ENCODE measurements around the gene SHISA6.

Gene SHISA6

DNA sequence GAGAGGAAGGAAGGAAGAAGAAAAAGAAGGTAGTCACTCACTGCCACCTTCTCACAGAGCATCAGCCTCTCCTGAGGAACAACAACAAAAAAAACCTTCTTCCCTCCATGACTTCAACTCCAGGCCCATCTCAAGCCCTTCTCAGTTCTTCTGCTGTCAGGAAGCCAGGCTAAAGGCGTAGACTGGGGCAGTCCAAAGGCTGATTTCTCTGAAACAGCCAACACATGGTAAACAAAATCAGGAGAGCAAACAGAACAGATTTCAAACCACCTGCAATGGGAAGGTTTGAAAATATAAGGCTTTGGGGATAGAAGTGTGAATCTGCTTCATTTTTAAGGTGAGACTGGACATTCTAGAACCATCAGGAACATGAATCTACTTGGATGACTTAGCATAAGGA lies 200.0 kb downstream of the SHISA6 start:
- H3F3A ChIP-seq (ENCODE audit: insufficient read depth, low read length), result no peaks in the 10 kb centered on the region

DNA sequence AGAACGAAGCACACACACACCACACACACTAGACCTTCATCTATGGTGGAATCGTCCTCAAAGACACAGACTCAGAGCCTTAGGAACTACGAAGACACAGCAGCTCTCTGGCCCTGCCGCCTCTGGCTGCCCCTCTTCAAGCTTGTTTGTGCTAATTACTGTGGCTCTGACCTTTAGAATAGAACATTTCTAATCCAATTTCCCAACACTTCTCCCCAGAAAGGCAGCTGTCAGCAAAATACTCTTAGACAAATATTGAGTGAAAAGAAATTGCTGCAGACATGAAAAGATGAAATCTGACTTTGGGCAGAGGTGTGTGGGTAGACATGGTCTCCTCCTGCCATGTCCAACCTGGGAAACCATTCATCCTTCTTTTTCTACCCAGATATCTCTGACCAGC lies 205.3 kb downstream of the SHISA6 start:
- H3K4me3 ChIP-seq (ENCODE audit: low read depth, low read length, poor library complexity, severe bottlenecking), result no peak overlapping the region
- H3K27ac ChIP-seq (ENCODE audit: low read depth, low read length, poor library complexity, severe bottlenecking), result no peak overlapping the region
- H3F3A ChIP-seq (ENCODE audit: insufficient read depth, low read length), result no peaks in the 10 kb centered on the region
- H4K20me1 ChIP-seq (ENCODE audit: insufficient read depth, low read length), result no peaks in the 10 kb centered on the region
- H3K27me3 ChIP-seq (ENCODE audit: insufficient read depth, low read length), result no peaks in the 10 kb centered on the region; the same call in 1 of the 2 replicates
- H3K9me3 ChIP-seq (ENCODE audit: low read length), result no peaks in the 10 kb centered on the region
- no peaks in the 10 kb centered on the region for H3K79me2 ChIP-seq (ENCODE audit: insufficient read depth, low read length)
- H2AFZ ChIP-seq (ENCODE audit: low read length), result no peak overlapping the region
- no peaks in the 10 kb centered on the region for H3K4me1 ChIP-seq (ENCODE audit: insufficient read depth, low read length, severe bottlenecking)
- TF ChIP-seq EZH2 (IDR thresholded peaks at IDR 0.05; ENCODE audit: borderline replicate concordance, low read length), result no peak
- TF ChIP-seq, protein P1, sequence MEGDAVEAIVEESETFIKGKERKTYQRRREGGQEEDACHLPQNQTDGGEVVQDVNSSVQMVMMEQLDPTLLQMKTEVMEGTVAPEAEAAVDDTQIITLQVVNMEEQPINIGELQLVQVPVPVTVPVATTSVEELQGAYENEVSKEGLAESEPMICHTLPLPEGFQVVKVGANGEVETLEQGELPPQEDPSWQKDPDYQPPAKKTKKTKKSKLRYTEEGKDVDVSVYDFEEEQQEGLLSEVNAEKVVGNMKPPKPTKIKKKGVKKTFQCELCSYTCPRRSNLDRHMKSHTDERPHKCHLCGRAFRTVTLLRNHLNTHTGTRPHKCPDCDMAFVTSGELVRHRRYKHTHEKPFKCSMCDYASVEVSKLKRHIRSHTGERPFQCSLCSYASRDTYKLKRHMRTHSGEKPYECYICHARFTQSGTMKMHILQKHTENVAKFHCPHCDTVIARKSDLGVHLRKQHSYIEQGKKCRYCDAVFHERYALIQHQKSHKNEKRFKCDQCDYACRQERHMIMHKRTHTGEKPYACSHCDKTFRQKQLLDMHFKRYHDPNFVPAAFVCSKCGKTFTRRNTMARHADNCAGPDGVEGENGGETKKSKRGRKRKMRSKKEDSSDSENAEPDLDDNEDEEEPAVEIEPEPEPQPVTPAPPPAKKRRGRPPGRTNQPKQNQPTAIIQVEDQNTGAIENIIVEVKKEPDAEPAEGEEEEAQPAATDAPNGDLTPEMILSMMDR (IDR thresholded peaks at IDR 0.05; ENCODE audit: low read length), result no peak
- H3K9ac ChIP-seq (ENCODE audit: low read length), result no peak overlapping the region
- no peak overlapping the region for H3K4me2 ChIP-seq (ENCODE audit: low read length)
- H3K9me2 ChIP-seq (ENCODE audit: low read depth, low read length), result no peaks in the 10 kb centered on the region
- H3K36me3 ChIP-seq (ENCODE audit: insufficient read depth, low read length), result no peaks in the 10 kb centered on the region

More for the DNA sequence above, 200.0 kb downstream of the SHISA6 start:
- no peaks in the 10 kb centered on the region for H3K9me2 ChIP-seq (ENCODE audit: low read depth, low read length)
- no peaks in the 10 kb centered on the region for H3K4me1 ChIP-seq (ENCODE audit: insufficient read depth, low read length, severe bottlenecking)
- H3K4me3 ChIP-seq (ENCODE audit: low read depth, low read length, poor library complexity, severe bottlenecking), result no peak overlapping the region
- no peaks in the 10 kb centered on the region for H4K20me1 ChIP-seq (ENCODE audit: insufficient read depth, low read length)
- no peaks in the 10 kb centered on the region for H3K79me2 ChIP-seq (ENCODE audit: insufficient read depth, low read length)
- no peak overlapping the region for H2AFZ ChIP-seq (ENCODE audit: low read length)
- H3K9ac ChIP-seq (ENCODE audit: low read length), result no peak overlapping the region
- no peaks in the 10 kb centered on the region for H3K36me3 ChIP-seq (ENCODE audit: insufficient read depth, low read length)
- no peaks in the 10 kb centered on the region; the same call in 1 of the 2 replicates for H3K27me3 ChIP-seq (ENCODE audit: insufficient read depth, low read length)
- TF ChIP-seq EZH2 (IDR thresholded peaks at IDR 0.05; ENCODE audit: borderline replicate concordance, low read length), result no peak
- TF ChIP-seq, protein P1 (IDR thresholded peaks at IDR 0.05; ENCODE audit: low read length), result no peak
- H3K4me2 ChIP-seq (ENCODE audit: low read length), result no peak overlapping the region
- H3K27ac ChIP-seq (ENCODE audit: low read depth, low read length, poor library complexity, severe bottlenecking), result no peak overlapping the region
- no peaks in the 10 kb centered on the region for H3K9me3 ChIP-seq (ENCODE audit: low read length)

DNA sequence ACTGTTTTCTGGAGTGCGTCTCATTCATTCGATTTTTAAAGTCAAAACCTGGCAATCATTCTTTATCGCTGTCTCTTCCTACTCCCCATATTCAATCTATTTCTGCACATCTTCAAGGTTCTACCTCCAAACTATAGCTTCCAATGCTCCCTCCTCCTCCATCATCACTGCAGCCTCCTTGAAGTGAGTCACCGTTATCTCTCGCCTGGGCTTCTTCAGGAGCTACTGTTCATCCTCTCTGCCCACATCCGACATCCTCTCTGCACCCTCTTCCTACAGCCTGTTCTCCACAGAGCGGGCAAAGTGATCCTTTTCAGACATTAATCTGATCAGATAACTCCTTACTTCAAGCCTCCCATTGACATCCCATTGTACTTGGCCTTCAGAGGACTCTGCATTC lies 213.1 kb downstream of the SHISA6 start:
- Histone ChIP-seq H3K36me3 (ENCODE audit: insufficient read depth, low read length) (no peaks in the 10 kb centered on the region), H3K9me2 (ENCODE audit: low read depth, low read length) (no peaks in the 10 kb centered on the region), H3K79me2 (ENCODE audit: insufficient read depth, low read length) (no peaks in the 10 kb centered on the region), H3K27ac (ENCODE audit: low read depth, low read length, poor library complexity, severe bottlenecking) (no peak overlapping the region), H2AFZ (ENCODE audit: low read length) (no peak overlapping the region), H3K4me2 (ENCODE audit: low read length) (no peak overlapping the region), H3K9ac (ENCODE audit: low read length) (no peak overlapping the region), H3K27me3 (ENCODE audit: insufficient read depth, low read length) (no peaks in the 10 kb centered on the region), H4K20me1 (ENCODE audit: insufficient read depth, low read length) (no peaks in the 10 kb centered on the region), H3K9me3 (ENCODE audit: low read length) (no peaks in the 10 kb centered on the region), H3K4me1 (ENCODE audit: insufficient read depth, low read length, severe bottlenecking) (no peaks in the 10 kb centered on the region), H3K4me3 (ENCODE audit: low read depth, low read length, poor library complexity, severe bottlenecking) (no peak overlapping the region), H3F3A (ENCODE audit: insufficient read depth, low read length) (no peaks in the 10 kb centered on the region)
- TF ChIP-seq, protein P1 (IDR thresholded peaks at IDR 0.05; ENCODE audit: low read length), result no peak
- TF ChIP-seq EZH2 (IDR thresholded peaks at IDR 0.05; ENCODE audit: borderline replicate concordance, low read length), result no peak
